ENCODE measurements around the gene TMED6. TPM values are rescaled to one million over a fixed set of nuclear protein-coding genes. Genes with fewer than 3 reads are reported as not detected.
A peak's percentile ranks its signal among the peaks of the same experiment; 100 is the strongest.

The TMED6 gene
- total and polyA plus RNA-seq, 8 donors, result 1.8 to 60.1 (median 18.7) TPM; not detected in 1

DNA sequence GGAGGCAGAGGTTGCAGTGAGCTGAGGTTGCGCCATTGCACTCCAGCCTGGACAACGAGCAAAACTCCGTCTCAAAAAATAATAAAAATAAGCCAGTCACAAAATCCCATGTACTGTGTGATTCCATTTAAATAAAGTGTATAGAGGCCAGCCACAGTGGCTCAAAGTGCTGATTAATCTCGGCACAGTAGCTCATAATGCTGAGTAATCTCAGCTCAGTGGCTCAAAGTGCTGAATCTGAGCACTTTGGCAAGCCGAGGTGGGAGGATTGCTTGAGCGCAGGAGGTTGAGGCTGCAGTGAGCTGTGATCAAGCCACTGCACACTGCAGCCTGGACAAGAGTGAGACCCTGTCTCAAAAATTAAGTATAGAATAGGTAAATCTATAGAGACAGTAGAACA is 4.9 kb downstream of the TMED6 start:
- peaks cover 9 to 62% (median 54%) of the 10 kb centered on the region in 4 donors for H3K36me3 ChIP-seq
- WGBS, 5 donors, result 85 to 89% (median 88%) methylated on average over 6 of the region's 6 CpGs
- no peak for DNase-seq
- TF ChIP-seq EP300 (IDR thresholded peaks at IDR 0.05) (no peak), POLR2AphosphoS5 (IDR thresholded peaks at IDR 0.05) (no peak), POLR2A (IDR thresholded peaks at IDR 0.05) (no peak)
- TF ChIP-seq, protein P1, sequence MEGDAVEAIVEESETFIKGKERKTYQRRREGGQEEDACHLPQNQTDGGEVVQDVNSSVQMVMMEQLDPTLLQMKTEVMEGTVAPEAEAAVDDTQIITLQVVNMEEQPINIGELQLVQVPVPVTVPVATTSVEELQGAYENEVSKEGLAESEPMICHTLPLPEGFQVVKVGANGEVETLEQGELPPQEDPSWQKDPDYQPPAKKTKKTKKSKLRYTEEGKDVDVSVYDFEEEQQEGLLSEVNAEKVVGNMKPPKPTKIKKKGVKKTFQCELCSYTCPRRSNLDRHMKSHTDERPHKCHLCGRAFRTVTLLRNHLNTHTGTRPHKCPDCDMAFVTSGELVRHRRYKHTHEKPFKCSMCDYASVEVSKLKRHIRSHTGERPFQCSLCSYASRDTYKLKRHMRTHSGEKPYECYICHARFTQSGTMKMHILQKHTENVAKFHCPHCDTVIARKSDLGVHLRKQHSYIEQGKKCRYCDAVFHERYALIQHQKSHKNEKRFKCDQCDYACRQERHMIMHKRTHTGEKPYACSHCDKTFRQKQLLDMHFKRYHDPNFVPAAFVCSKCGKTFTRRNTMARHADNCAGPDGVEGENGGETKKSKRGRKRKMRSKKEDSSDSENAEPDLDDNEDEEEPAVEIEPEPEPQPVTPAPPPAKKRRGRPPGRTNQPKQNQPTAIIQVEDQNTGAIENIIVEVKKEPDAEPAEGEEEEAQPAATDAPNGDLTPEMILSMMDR (IDR thresholded peaks at IDR 0.05), result no peak
- no peaks in the 10 kb centered on the region for H3K27me3 ChIP-seq
- no peak overlapping the region for H3K4me3 ChIP-seq
- no peak overlapping the region for H3K27ac ChIP-seq
- peaks cover 0 to 39% (median 17%) of the 10 kb centered on the region in 4 donors for H3K4me1 ChIP-seq
- intact Hi-C loops (cut with DNase I; ENCODE audit: low total_unique reads), result no loop called here
- no peaks in the 10 kb centered on the region for H3K9me3 ChIP-seq

DNA sequence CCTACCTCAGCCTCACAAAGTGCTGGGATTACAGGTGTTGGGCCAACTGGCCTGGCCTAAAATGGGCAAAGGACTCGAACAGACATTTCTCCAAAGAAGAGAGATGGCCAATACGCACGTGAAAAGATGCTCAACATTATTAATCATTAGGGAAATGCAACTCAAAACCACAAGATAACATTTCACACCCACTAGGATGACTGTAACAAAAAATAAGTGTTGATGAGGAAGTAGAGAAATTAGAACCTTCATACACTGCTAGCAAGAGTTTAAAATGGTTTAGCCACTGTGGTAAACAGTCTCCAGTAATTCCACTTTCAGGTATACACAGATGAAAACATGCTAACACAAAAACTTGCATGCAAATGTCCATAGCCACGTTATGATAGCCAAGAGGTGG is 5.7 kb downstream of the TMED6 start:
- H3K4me3 ChIP-seq, result no peak overlapping the region
- H3K4me1 ChIP-seq, result peaks cover 2 to 39% (median 20%) of the 10 kb centered on the region in 4 donors
- DNase-seq, result no peak
- no peak for TF ChIP-seq POLR2AphosphoS5 (IDR thresholded peaks at IDR 0.05)
- TF ChIP-seq, protein P1 (IDR thresholded peaks at IDR 0.05), result no peak
- no peak for TF ChIP-seq POLR2A (IDR thresholded peaks at IDR 0.05)
- no peak for TF ChIP-seq EP300 (IDR thresholded peaks at IDR 0.05)
- no peak overlapping the region for H3K27ac ChIP-seq
- intact Hi-C loops (cut with DNase I; ENCODE audit: low total_unique reads), result no loop called here
- peaks cover 9 to 66% (median 57%) of the 10 kb centered on the region in 4 donors for H3K36me3 ChIP-seq
- 69 to 80% (median 71%) methylated on average over 4 of the region's 4 CpGs for WGBS, 5 donors
- no peaks in the 10 kb centered on the region for H3K27me3 ChIP-seq
- no peaks in the 10 kb centered on the region for H3K9me3 ChIP-seq

DNA sequence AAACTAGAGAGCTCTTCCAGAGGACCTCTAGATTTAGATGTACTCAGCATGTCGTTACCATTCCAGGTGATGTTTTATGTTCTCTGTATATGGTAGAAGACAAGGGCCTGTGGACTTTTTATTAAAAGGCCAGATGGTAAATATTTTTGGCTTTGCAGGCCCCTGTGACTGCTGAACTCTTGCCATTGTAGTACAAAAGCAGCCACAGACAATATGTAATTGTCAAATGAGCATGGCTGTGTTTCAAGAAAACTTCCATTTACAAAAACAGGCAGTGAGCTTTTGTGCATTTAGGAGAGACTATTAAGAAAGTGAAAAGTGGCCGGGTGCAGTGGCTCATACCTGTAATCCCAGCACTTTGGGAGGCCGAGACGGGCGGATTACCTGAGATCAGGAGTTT is 7.4 kb downstream of the TMED6 start:
- DNase-seq, result no peak
- intact Hi-C loops (cut with DNase I; ENCODE audit: low total_unique reads), result no loop called here
- Histone ChIP-seq H3K4me1 (peaks cover 10 to 35% (median 20%) of the 10 kb centered on the region in 4 donors), H3K4me3 (no peak overlapping the region), H3K9me3 (no peaks in the 10 kb centered on the region), H3K27me3 (no peaks in the 10 kb centered on the region), H3K36me3 (peaks cover 9 to 56% (median 47%) of the 10 kb centered on the region in 4 donors), H3K27ac (no peak overlapping the region)
- 86 to 96% (median 92%) methylated on average over 5 of the region's 5 CpGs for WGBS, 5 donors
- TF ChIP-seq, protein P1 (IDR thresholded peaks at IDR 0.05), result no peak
- no peak for TF ChIP-seq POLR2AphosphoS5 (IDR thresholded peaks at IDR 0.05)
- no peak for TF ChIP-seq POLR2A (IDR thresholded peaks at IDR 0.05)
- TF ChIP-seq EP300 (IDR thresholded peaks at IDR 0.05), result no peak

DNA sequence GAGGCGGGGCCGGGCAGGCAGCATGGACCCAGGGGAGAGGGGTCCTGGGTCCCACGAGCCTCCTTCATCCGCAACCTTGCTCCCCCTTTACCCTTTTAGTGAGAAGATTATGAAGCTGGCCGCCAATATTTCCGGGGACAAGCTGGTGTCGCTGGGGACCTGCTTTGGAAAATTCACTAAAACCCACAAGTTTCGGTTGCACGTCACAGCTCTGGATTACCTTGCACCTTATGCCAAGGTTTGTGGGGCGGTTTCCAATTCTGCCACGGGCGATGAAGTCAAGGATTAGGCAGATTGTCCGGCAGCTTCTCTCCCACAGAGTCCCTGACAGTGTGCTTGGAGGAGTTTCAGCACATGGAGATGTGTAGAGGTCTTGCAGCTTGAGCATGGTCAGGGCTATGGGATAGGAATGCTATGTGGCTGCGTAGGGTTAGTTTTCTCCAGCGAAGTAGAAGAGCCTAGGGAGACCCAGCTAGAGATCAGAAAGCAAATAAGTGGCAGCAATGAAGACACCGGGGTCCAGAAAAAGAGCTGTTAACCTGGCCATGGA is 11.4 kb downstream of the TMED6 start:
- peak overlapping the region; percentile 69 to 98 (median 82) for H3K4me3 ChIP-seq
- 5 to 8% (median 6%) methylated on average over 14 to 16 of the region's 16 CpGs for WGBS, 5 donors
- H3K36me3 ChIP-seq, result peaks cover 10 to 59% (median 54%) of the 10 kb centered on the region in 4 donors
- intact Hi-C loops (cut with DNase I; ENCODE audit: low total_unique reads), result no loop called here
- H3K4me1 ChIP-seq, result peaks cover 21 to 50% (median 37%) of the 10 kb centered on the region in 4 donors
- no peaks in the 10 kb centered on the region for H3K9me3 ChIP-seq
- TF ChIP-seq, protein P1 (IDR thresholded peaks at IDR 0.05), result no peak
- no peak for TF ChIP-seq POLR2AphosphoS5 (IDR thresholded peaks at IDR 0.05)
- TF ChIP-seq POLR2A (IDR thresholded peaks at IDR 0.05), result no peak
- no peak for TF ChIP-seq EP300 (IDR thresholded peaks at IDR 0.05)
- peak in 1 of 2 donors; percentile 21 for DNase-seq
- H3K27me3 ChIP-seq, result no peaks in the 10 kb centered on the region
- H3K27ac ChIP-seq, result peak overlapping the region; percentile 80 to 93 (median 90)

Data from stomach (tissue), 9 donors.